T-helper 1 cell (primary cell): Measurements from ENCODE around the gene MCRS1.
A peak's percentile ranks its signal among the peaks of the same experiment; 100 is the strongest.
"Not testable (repeated sequence)": the region's sequence is repeated elsewhere in the genome, so short reads cannot be mapped to it uniquely, and the experiment has no call there.

Experiments
- DNase-seq, 5 donors: peaks; one replicate each; pipeline ENCODE4 v3.0.0-alpha.2; 2012 to 2020

Gene MCRS1

GRCh38 chr12:49539406-49540228, 28.3 kb downstream of the MCRS1 start:
- no peak for DNase-seq

DNA sequence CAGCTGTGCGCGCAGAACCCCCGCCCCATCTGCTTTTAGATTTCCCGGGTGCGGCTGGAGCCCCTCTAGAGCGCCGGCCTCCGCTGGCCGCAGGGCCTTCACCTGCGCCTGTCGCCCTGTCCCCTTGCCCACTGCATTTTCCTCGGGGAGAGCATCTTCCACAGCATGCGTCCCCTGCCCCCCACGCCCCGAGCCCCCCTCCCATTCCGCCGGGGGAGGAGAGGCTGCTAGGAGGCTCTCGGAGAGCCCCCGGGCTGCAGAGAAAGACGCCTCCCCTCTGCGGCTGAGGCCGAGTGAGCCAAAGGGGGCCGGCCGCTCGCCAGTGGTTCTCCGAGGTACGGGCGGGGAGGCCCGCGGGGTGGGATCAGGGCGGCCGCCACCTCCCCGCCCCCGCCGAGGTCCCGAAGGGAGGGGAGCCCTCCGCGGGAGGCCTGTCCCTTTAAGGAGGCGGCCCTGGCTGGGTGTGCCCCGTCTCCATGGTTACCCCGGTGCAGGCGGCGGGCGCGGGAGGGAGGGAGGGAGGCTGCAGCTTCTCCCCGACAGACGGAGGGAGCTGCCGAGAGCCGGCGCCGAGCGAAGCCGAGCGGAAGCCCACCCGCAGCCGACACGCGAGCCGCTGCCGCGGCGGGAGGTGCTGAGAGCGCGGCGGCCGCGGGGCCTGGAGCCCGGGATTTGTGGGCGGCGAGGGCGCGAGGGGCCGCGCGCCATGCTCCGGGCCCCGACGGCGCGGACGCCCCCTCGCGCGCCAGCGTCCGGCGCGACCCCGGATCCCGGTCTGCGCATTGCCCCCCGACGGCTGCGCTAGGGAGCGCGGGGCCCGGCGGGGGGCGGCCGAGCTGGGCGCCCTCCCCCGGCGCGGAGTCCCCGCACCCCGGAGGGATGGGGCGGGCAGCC, 29.2 kb downstream of the MCRS1 start, which contains the start of gene KCNH3:
Gene KCNH3 (plus strand): TSS at position 521 of the 894 bp plus-strand sequence. CDS start 387 bp downstream, outside the sequence.
- peak; percentile 85 to 89 (median 88) for DNase-seq

- peak in 2 of 5 donors; percentile 11 to 18 for DNase-seq
These were observed 30.0 kb downstream of the MCRS1 start for GRCh38 chr12:49537752-49538509.

DNA sequence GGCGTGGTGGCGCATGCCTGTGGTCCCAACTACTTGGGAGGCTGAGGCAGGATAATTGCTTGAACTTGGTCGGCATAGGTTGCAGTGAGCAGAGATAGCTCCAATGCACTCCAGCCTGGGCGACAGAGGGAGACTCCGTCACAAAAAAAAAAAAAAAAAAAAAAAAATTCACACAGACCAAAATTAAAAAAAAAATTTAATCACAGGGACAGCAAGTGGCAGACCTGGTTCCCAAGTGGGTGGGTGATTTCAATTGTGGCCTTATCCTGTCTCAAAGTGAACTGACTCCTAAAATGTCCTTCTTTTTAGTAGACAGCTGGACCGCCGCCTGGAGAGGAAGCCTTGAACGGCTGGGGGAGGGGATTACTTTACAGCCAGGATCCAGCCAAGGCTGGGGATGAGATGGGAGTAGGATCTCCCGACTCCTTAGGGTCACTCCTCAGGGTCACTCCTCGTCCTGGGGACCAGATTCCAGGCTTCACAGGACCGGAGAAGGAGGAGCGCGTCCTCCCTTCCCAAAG, 30.7 kb downstream of the MCRS1 start:
- no peak for DNase-seq

DNA sequence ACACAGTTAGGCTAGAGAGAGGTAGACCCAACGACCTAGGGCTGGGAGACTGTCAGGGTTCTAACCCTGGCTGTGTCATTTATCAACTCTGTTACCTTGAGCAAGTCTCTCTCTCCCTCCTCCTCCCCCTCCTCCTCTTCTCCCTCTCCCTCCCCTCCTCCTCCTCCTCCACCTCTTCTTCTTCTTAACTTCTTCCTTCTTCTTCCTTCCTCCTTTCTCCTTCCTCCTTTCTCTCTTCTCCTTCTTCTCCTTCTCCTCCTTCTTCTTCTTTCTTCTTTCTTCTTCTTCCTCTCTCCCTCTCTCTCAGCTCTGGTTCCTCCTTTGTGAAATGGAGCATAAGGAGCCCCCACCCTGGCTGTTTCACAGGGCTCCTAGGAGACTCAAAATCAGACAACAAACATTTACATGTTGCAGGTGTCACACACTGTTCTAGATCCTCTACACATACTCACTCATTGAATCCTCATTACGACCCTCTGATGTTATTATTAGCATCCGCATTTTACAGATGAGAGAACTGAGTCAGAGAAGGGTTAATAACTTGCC, 31.3 kb downstream of the MCRS1 start:
- no peak for DNase-seq

DNA sequence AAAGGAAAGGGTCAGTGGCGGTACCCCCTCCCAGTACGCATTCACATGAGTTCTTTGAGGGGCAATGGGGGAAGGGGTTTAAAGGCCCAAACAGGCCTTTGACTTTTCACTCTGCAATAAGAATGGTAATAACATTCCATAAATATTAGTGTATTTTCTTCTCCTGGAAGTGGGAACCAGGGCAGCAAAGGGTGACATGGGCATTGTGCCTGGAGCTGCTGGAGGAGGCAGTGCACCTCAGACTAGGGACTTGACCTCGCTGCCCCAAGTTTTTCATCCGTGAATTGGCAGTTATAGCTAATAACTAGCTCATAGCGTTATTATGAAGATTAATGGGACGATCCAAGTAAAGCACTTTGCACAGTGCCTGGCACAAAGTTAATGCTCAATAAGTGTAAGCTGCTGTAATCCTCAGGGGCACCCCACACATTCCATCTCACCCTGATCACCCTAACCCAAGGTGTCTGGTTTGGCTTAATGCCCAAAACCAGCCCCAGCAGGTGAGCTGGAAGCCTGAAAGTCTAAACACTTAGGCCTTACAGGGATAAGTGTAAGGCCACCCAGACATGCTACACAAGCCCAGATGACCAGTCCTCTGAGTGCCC, 31.9 kb downstream of the MCRS1 start:
- DNase-seq: no peak

DNA sequence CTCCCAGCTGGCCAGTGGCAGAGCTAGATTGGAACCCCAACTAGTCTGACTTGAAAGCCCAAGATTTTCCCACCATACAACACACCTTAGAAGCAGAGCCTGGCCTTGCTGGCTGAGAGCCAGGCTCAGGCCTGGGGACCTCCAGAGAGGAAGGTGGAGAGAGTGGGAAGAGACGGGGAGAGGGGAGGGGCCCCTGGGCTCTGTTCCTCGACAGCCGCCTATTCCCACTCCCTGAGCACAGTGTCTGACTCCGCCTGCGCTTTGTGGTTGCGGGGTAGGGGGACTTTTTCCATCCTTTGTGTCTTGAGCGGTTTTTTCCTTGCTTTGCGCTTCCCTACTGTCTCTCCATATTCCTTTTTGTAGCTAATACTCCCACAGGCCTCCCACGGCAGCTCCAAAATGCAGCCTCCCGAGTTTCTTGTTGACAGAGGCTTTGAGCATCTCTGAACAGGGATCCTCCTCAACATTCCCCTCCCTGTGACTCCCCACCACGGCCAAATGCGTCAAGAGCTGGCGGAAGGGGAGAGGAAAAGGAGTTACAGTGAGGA, 33.1 kb downstream of the MCRS1 start:
- no peak for DNase-seq

GRCh38 chr12:49534122-49534521, 33.8 kb downstream of the MCRS1 start:
- DNase-seq: not testable (repeated sequence)

- DNase-seq: no peak
These were observed 34.6 kb downstream of the MCRS1 start for GRCh38 chr12:49533331-49533730.

GRCh38 chr12:49531745-49532144, 36.2 kb downstream of the MCRS1 start:
- DNase-seq: no peak

DNA sequence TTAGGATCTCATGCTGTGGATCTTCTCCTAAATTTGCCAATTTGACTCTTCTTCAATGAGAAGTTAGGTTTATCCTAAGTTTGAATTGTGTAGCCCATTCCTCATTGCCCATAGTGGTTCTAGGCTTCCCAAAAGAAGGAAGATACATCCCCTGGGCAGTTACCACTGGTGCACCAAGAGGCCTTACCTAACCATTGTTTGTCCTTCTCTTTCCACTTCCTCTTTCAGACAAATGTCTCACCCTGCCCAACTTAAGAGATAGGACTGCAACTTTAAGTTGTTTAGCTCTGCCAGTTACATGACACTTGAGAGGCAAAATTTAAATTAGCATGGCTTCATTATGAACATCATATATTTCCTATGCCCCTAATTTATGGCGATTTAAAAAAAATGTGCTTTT, 38.5 kb downstream of the MCRS1 start:
- DNase-seq: no peak

- DNase-seq: no peak
These were observed 40.4 kb downstream of the MCRS1 start for GRCh38 chr12:49527361-49528130.

DNA sequence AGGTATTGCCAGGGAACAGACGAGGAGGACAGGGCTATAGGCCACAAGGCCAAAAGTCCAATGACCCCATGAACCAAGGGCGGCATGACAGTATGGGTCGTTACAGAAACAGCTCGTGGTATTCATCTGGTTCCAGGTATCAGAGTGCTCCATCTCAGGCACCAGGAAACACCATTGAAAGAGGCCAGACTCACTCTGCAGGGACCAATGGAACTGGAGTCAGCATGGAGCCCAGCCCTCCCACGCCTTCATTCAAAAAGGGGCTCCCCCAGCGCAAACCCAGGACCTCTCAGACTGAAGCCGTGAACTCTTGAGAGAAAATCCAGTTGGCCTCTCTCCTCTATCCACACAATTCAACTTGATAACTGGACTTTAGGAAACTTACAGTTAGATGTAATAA, 42.0 kb downstream of the MCRS1 start:
- no peak for DNase-seq

DNA sequence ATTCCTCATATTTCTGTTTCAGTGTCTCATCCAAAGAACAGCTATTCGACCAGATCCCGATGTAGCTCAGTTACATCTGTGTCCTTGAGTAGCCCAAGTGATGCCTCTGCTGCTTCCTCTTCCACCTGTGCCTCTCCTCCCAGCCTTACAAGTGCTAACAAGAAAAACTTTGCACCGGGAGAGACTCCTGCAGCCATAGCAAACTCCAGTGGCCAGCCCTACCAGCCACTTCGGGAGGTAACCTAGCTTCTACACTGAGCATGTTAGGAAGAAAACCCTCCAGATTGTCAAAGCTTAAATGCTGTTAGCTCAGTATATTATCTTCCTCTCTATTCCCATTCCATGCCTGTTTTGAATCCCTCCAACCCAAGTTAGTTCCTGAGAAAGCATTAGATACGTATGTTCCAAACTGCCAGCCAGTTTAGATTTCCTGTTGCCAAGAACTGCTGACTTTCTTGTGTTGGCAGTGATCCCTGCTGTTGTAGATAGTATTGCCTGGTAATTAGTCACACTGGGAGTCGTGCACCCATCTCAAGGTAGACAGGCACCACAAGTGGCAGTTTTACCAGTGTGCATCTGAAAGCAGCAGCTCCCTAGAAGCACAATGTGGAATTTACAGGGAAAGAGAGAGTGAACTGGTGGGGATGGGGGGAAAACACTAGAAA, 43.1 kb downstream of the MCRS1 start:
- no peak for DNase-seq

DNA sequence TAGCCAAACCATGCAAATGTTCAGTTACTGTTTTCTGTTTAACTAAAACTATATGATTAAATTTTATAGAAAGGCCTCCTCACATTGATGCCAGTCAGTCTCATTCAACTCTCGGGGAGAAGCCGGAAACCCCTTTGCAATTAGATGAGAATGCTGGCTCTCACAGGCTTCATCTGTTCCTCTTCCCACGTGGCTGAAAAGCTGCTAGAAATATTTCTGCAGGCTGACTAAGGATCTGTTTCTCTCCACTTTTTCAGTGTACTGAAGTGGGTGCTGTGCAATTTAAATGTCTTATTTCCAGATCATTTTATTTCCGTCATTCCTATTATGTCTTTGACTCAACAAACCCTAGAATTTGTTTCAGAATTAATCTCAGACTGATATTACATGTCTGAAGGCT, 46.6 kb downstream of the MCRS1 start:
- DNase-seq: no peak

- no peak for DNase-seq
These were observed 48.4 kb downstream of the MCRS1 start for GRCh38 chr12:49519574-49519936.

DNA sequence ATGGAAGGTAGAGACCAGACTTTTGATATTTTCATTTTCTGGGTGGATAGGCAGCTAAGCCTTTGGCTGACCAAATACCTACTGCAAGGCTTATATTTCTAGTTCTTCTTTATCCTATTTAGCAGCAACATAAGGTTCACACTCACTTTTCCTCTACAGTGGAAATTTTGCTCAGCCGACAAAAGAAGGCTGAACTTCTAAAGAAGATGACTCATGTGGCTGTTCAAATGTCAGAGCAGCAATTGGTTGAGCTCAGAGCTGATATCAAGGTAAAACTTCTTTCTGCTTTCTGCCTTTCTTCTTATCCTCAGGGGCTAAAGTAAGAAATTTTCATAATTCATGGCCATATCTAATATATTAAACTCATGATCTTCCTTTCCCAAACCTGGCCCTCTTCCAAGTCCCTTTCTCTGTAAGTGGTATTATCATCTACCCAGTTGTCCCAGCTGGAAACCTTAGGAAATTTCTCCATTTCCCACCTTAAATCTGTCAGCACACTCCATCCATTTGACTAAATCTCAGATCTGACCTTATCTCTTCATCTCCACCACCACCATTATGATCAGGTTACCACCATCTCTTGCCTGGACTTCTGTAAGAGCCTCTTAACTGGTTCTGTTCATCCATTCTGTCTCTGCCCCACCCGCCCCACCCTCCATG, 48.9 kb downstream of the MCRS1 start:
- no peak for DNase-seq

DNA sequence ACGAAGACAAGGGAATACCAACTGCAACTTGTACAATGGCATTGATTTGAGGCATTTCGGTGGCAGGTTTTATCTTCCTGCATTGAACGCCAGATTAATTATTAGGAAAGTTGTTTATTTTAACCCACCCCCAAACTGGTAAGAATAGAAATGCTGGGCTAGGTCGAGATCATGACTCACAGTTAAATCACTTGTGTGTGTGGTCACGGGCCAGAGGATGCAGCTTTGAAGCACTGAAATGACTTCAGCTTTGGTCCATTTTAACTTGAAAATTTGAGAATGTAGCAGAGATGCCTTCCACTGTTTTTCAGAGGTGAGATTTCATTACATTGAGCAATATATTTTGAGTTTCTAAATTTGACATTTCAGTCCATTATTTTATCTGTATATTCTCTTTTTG, 52.7 kb downstream of the MCRS1 start:
- no peak for DNase-seq

DNA sequence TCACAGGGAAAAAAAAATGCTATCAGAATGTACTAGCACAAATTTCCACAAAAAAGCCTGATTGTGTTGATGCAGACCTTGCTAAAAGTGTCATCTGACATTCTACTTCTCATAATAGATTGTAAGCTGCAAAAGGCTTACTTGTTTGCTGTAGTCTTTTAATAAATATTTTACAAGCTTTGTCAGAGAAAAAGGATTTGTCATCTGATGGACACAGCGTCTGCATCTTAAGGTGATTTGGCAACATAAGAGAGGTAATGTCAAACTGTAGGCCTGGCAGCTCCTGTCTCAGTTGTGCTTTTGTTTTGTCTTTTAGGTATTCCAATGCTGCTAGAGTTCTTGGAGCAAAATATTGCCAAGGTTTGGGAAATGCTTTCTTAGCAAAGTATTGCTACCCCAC, 55.4 kb downstream of the MCRS1 start:
- no peak for DNase-seq

- DNase-seq: no peak
These were observed 56.5 kb downstream of the MCRS1 start for GRCh38 chr12:49511410-49511809.
